A549 treated with ZK216348 at 1 μM for 4 hours (cell line): Measurements from ENCODE around the gene FLACC1. TPM values are rescaled to one million over a fixed set of nuclear protein-coding genes. Genes with fewer than 3 reads are reported as not detected.

ENCODE experiments used
- total RNA-seq: library from RNA; stranded (reverse); fragments of 200-300 nt; extraction: Qiagen RNA extraction; gene quantifications from 5 replicates; pipeline ENCODE4 v1.2.3, GENCODE V29; 2022; ENCODE audit warnings: low read depth

FLACC1 gene, protein sequence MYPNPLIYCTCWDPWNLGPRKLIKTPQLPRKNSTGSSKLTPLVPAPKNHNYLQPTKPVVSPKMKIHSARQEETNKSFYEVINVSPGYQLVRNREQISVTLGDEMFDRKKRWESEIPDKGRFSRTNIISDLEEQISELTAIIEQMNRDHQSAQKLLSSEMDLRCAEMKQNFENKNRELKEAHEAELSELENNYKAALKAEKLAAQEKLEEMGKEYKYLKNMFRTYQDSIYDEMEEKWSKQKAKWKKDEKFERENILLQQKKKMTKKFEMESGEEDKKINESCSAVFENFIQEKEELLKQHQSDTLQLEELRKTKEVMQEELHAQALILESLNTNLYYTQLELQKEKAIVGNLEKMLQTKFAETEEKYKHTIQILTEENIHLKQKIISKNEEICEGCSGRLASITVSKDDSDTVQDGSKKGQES
- 0.34 to 0.57 TPM in 2 of 5 replicates, not detected in the others for total RNA-seq

DNA sequence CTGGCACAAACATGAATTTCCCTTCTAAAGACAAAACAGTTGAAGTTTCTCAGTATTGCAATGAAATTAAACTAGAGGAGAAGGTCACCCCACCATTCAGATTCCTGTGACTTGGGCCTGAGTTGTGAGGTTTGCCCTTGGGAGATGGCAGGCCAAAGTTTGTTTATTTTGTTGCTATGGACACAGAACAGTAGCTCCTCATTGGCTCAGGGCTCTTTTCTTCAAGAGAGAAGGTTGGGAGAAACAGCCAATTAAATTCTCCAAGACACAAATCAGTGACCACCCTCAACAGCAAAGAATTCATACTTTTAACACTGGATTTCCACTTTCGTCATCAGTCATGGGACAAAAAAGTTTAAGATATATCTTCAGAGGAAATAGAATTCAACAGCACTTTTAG is at the start of gene FLACC1:
TSS of gene FLACC1 (minus strand) at position 125 of the 400 bp plus-strand sequence. CDS start 5,941 bp downstream, outside the sequence.

DNA sequence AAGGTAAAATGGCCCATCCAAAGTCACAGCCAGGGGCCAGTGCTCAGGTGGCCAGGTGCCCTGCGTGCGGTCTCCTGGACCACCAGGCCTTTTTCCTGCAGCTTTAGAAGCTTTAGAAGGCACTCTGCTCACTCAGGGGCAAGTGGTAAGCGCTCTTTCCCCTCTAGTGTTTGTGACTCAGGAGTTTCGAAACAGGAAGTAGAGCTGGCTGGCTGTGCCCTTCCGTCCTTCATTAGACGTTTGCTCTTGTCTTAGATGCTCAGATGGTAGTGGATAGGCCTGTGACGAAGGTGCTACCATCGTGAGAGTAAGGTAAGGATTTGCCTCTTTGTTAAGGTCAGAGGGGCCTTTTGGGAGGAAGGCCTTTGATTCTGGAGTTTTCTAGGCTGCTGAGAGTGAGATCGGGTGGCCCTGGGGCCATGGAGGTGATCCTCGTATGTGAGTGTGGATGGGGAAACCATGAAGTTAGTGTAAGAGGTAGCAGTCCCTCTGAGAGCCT is 96.8 kb downstream of the FLACC1 start, which contains the start of gene CASP8:
TSS of gene CASP8 (plus strand) at position 235 of the 499 bp plus-strand sequence. CDS start 5,951 bp downstream, outside the sequence.

Other genes starting within 250 kb of the FLACC1 start
- 80.5 to 125 TPM (median 90.3 TPM) in 5 replicates for gene CFLAR, start 241.2 kb downstream of the FLACC1 start, total RNA-seq
- gene CASP10, start 174.2 kb downstream of the FLACC1 start, total RNA-seq, result 1.8 to 2.8 TPM (median 2.4 TPM) in 5 replicates
- gene CASP8, start 96.8 kb downstream of the FLACC1 start, total RNA-seq, result 32.1 to 38.7 TPM (median 35.1 TPM) in 5 replicates
- gene TRAK2, start 94.1 kb upstream of the FLACC1 start, total RNA-seq, result 10.9 to 15.7 TPM (median 14.7 TPM) in 5 replicates
- gene STRADB, start 94.4 kb upstream of the FLACC1 start, total RNA-seq, result 17.8 to 28.0 TPM (median 21.3 TPM) in 5 replicates